ELF-1 (cell line): ENCODE data around the gene SOX5.
"Not testable (repeated sequence)": the region's sequence is repeated elsewhere in the genome, so short reads cannot be mapped to it uniquely, and the experiment has no call there.

ENCODE experiments used
- DNase-seq: peaks from one replicate; pipeline ENCODE4 v3.0.0-alpha.2; 2016; ENCODE audit warnings: low read depth, low spot score

The SOX5 gene

DNA sequence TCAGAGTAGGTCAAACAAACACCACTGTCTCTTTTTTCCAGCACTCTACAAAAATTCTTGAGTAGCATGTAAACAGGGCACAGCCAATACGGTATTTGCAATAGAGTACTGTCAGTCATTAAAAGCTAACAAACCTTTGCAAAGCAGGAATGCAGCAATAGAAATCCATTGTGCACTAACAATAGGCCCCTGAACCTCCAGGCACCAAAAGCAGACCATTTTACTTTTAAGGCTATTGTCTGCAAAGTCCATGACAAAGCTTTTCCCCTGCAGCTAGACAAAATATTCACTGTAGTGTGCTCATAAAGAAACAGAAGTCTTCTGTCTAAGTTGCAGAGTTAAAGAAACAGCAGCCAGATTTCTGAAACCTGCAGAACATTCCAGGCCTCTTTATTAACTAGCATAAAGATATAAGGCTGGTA, 191.9 kb downstream of the SOX5 start:
- DNase-seq = peak; percentile 89

DNA sequence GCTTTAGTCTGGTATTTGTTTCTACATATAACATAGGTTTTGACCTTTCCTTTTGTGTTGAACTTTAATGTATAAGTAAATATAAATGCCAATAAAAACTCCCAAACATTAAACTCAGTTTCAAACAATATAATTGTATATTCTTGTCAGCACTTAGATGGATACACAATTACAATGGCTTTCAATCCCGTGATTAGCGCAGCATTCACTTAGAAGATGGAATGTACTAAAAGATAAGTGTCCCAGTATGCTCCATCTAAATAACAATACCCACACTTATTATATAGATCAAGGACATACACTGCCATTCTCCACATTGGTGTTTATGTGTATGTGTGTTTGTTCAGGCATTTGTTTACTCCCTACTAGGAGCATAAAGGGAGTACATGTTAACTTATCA, 193.1 kb downstream of the SOX5 start:
- no peak for DNase-seq

DNA sequence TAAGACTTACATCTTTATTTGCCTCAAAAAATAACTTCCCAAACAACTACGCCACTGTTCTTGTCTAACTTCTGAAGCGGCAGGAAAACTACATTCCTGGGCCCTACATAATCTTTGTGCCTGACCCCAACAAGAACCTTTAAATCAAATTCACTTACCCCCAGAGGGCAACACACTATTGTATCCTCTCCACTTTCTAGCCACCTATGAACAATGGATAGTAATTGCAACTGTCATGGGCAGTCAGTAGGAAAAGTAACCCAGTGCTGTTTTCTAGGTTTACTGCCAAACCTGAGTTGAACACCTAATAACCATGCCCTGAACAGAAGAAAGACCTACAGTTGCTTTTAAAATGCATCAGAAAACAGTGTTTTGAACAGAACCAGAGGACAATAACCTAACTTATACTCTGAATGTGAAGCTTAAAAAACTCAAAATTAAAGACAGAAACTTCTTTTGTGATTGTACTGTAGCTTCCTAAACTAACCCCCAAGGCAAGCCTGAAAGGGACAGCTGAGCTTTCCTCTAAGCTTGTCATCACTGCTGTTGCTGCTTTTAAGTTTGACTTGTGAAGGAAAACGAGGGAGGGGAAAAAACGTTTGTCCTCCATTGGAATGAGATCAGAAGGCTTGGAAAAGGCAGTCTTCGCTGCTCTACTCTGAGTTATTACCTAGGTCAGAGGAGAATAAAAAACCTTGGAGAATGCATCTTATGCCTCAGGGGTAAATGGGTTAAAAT, 195.7 kb downstream of the SOX5 start:
- peak; percentile 78 for DNase-seq

DNA sequence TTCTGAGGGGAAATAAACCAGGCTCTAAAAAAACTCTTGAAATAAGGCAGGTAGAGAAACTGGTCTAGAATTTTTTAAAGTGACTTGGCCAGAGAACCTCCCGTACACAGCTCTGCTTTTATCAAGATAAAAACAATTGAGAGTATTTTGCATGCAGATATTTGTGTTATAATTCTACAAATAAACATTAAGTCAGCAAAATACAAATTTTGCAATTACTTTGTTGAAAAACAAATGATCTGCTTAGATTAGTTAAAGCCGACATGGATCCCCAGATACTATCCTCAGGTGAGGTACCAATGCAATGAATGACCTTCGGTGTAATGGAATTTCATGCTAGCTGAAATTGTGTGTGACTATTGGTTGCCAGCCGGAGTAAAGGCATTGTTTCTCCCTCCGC, 197.2 kb downstream of the SOX5 start:
- no peak for DNase-seq

DNA sequence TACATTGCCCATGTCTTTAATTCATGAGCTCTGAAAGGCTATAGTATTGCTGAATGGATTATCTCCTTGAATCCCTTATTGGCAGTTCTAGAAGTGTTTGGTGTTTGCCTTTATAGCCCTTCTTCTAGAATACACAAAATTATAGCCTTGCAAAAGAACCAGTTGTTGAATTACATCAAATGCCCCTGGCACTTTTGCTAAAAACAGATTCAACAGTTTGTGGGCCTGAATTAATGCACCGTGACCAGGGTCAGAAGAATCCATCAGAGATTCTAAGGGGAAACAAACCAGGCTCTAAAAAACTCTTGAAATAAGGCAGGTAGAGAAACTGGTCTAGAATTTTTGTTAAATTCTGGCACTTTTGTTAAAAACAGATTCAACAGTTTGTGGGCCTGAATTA, 197.8 kb downstream of the SOX5 start:
- no peak for DNase-seq

DNA sequence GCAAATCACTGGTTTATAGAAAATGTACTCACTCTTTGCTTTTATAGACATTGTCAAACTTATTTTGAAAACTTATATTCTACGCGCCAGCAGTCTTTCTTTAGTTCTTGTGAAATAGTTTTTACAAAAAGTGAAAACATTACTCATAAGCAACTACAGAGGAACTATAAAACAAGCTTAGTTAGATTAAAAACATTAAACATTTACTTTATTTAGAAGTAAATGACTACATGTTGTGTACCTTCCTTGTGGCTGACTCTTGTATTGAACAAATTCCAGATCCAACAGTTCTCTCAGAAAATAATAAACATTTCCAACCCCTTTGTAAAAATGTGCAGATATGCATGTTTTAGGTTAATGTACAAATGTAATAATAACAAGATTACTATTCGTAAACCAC, 198.5 kb downstream of the SOX5 start:
- DNase-seq = no peak

DNA sequence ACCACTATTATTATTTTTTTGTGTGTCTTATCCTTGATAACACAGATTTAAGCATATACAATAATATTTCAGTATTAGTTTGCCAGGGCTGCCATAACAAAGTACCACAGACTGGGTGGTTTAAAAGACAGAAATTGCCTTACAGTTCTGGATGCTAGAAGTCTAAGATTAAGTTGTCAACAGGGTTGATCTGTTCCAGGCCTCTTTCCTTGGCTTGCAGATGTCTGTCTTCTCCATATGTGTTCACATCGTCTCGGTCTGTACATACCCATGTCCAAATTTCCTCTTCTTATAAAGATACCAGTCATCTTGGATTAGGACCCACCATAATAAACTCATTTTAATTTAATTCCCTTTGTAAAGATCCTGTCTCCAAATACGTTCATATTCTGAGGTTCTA, 204.8 kb downstream of the SOX5 start:
- no peak for DNase-seq

DNA sequence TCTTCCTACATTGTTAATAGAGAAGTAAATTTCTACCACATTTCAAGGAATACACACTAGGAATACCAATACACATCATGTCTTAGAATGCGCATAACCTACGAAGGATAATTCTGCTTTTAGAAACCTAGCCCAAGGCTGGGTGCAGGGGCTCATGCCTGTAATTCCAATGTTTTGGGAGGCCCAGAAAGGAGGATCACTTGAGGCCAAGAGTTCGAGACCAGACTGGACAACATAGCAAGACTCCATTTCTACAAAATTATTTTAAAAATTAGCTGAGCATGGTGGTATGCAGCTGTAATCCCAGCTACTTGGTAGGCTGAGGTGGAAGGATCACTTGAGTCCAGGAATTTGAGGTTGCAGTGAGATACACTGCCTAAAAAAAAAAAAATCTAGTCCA, 206.9 kb downstream of the SOX5 start:
- no peak for DNase-seq

DNA sequence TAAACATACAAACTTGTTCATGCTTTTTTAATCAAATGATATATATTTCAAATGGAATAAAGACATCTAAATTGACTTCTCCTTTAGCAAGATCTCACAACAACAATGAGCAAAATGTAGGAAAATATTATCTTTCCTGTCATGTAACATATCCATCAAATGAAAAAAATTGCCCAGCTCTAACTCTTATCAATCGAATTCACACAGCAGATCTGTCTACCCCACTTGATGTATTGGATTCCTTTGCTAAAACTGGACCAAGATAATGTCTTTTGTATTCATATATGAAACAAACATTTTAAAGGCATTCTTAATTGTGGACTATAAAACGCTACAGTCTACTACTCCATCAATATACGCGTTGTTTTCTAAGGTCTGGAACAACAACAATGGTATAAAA, 218.0 kb downstream of the SOX5 start:
- no peak for DNase-seq

DNA sequence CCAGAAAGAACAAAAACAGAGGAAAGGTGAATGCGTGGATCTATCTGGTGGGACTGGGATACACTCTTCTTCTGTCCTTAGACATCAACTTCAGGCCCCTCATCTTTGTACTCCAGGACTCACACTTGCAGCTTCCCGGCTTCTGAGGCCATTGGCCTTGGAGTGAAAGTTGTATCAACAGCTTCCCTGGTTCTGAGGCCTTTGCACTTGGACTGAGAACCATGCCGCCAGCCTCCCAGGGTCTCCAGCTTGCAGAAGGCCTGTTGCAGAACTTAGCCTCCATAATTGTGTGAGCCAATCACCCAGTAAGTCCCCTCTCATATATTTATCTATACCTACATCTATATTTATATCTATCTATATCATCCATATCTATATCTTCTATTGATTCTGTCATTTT, 218.4 kb downstream of the SOX5 start:
- DNase-seq = no peak

DNA sequence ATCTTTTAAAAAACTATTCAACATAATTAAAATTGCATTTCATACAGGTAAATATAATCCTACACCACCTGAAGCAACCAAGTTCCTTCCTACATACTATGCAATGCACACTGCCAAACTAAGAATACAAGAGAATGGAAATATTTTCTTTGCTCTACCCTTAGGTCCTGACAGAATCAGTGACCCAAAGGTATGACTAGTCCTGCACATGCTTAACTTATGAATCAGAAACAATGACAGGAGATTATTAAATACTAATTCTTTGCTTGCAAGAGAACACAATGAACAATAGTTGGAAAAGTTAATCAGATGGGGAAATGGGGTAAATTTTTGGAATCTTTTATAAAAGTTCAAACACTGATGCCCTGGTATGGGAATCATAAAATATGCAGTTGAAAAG, 220.1 kb downstream of the SOX5 start:
- no peak for DNase-seq

DNA sequence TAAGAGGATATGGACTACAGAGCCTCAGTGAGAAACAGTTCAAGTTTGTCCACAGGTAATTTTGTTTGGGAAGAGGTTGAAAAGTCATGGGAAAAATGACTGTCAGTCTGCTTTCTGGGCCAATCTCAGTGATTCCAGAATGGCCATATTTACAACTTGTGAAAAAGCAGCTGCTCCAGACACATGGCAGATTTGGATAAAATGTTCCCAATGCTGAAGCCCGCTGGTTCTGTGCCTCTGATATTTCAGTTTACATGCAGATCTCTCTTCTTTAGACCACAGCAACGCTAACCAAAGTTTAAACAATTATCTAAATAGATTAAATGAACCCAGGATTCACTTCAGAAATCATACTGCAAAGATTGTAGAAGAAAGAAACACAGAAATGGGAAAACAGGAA, 222.8 kb downstream of the SOX5 start:
- DNase-seq = no peak

DNA sequence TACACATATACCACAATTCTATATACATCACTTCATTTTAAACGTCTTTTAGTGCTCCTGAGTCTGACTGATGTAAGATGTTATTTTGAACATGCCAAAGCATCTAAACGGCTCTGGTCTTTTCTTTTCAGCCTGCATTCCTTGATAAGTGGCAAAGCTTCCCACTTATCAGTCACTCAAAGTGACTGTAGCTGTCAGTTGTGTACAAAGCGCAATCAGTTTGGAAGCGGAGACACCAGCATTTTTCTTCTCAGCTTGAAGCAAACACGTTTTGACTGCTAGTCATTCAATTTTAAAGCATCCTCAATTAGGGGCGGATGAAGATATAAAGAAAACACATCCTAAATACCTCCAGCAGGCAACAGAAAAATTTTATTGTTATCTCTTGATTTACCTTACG, 226.8 kb downstream of the SOX5 start:
- DNase-seq = peak; percentile 27

DNA sequence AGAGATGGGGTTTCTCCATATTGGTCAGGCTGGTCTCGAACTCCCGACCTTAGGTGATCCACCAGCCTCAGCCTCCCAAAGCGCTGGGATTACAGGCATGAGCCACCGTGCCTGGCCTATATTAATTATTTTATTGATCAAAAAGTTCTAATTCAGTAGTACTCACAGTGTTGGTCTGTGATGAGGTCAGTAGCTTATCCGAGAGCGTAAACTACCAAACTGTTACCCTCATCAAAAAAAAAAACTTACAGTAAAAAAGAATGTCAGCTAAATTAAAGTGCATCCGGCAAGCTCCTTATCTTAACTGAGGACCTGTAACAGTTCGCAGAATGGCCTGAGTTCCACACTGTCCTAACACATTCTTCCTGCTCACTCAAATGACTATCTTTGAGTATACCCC, 228.2 kb downstream of the SOX5 start:
- no peak for DNase-seq

DNA sequence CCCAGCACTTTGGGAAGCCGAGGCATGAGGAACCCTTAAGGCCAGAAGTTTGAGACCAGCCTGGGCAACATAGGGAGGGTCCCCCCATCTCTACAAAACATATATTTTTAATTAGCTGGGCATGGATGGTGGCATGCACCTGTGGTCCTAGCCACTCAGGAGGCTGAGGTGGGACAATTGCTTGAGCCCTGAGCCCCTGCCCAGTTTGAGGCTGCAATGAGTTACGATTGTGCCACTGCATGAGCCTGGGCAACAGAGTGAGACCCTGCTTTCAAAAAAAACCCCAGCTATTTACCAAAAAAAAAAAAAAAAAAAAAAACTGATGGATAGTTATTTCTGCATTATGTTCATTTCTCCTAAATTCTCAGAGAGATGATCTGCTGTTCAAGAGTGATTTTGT, 230.0 kb downstream of the SOX5 start:
- DNase-seq = no peak

DNA sequence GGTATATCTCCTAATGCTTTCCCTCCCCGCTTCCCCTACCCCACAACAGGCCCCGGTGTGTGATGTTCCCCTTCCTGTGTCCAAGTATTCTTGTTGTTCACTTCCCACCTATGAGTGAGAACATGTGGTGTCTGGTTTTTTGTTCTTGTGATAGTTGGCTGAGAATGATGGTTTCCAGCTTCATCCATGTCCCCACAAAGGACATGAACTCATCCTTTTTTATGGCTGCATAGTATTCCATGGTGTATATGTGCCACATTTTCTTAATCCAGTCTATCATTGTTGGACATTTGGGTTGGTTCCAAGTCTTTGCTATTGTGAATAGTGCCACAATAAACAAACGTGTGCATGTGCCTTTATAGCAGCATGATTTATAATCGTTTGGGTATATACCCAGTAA, 239.1 kb downstream of the SOX5 start:
- not testable (repeated sequence) for DNase-seq

DNA sequence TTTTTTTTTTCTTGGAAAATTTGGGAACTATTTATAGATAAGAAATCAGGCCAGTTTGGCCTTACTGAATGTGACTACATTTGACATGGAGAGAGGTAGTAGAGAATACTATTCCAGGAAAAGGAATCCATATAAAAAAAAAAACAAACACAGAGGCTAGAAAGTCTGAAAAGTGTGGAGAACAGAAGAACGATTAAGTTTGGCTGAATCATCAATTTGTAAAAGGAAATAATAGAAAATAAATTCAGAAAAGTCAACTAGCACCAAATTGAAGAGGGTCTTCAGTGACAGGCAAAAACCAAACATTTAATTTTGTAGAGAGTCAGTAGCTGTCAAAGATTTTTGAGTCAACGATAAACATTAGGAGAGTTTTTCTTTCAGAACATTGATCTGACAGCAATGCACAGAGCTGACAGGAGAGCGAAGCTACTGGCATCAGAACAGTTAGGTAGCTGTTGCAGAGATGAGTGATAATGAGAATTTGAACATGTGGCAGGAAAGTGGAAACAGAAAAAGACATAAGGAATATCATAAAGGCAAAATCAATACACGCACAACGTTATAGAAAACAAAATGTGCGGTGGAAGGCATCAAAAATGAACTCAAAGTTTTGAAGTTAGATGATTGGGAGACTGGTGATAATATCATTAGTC, 241.2 kb downstream of the SOX5 start:
- DNase-seq = no peak

DNA sequence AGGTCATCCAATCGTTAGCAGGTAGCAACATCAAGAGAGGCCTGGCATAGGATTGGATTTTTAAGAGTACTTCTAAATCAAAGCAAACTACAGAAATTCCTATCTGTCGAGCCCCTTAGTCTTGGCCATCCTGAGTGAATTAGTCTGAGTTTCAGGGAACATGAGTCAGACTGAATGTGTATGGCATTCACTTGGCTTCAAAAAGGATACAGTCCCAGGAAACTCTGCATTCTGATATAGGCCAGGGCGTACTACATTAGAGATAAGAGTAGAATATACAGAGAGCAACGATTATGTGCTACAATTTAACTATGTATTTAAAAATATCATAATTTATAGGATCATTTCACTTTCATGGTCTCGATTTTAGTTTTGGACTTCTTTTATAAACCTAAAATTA, 242.2 kb downstream of the SOX5 start:
- DNase-seq = no peak

DNA sequence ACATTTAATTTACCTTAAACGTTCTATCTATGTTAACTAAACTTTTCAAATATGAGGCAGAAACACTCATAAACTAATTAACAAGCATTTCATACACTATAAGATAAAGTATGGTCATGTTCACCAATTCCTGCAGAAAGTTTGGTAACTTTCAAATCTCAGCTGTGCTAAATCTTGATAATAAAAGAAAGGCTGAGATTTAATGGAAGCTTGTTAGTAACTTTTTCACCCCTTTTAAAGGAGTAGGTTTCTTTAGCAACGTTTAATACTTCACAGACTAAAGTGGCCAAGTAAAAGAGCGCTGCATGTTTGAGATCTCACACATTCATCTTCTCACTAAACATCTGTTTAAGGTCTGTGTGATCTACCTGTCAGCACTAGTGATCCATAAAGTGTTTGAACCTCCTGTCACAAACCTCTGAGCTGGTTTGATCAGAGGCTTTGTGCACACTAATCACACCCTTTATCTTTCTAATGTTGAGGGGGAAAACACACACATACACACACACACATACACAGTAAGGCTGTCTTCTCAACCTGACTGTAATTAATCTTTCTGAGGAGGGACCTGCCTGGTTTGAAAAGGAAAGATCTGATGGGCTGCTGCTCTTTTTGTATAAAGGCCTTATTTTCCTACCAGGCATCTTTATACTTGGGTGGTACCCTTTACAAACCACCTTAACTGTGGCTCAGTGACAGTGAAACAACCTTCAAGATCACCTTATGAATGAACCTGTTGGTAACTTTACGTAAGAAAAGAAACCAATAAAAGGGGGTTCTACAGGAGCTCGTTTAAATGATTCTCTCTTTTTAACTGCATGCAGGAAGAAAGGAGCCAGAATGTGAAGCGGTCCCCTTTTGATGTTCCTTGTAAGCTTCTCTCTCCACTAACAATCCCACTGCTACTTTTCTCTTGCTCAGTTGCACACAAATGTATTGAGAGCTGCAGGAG, 244.2 kb downstream of the SOX5 start:
- DNase-seq = peak; percentile 21

DNA sequence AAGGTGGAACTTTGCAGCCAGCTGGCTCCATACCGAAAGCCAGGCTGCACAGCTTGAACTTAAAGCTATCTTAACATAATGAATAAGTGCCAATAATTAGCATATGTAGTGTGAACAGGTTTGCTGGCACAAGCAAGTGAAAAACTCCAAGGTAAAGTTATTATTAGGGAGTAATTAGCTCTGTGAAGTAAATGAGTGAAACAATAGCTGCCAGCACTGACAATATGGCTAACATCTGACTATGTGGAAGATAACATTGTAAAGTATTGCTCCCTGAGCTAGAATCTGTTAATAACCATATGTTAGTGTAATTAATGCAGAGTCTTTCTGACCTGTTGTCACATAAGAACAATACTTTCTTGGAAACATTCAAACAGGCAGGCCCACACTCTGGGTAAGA, 246.4 kb downstream of the SOX5 start:
- no peak for DNase-seq

DNA sequence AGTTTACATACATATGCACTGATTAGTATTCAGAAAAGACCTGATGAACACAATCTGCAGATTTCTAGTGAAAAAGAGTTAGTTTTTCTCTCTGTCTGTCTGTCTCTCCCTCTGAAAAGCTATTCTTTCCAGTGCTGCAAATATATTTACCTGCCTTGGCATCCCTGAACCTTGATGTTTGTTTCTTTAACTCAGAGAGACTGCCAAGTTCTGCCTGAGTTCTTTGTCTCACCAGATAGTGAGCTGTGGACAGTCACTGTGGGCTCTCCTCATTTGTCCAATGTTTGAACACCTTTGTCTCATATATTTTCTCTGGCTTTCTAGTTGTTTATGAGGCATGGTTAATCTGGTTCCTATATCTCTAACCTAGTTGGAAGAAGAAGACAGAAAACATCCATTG, 250.4 kb downstream of the SOX5 start:
- DNase-seq = no peak

DNA sequence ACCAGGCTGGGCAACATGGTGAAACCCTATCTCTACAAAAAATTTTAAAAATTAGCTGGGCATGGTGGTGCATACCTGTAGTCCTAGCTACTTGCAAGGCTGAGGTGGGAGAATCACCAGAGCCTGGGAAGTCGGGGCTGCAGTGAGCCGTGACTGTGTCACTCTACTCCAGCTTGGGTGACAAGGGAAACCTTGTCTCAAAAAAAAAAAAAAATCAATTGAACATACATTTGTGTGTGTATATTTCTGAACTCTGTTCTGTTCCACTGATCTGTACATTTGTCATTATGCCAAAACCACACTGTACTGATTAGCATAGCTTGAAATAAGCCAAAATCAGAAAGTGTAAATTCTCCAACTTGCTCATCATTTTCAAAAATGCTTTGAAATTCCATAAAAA, 254.6 kb downstream of the SOX5 start:
- no peak for DNase-seq

DNA sequence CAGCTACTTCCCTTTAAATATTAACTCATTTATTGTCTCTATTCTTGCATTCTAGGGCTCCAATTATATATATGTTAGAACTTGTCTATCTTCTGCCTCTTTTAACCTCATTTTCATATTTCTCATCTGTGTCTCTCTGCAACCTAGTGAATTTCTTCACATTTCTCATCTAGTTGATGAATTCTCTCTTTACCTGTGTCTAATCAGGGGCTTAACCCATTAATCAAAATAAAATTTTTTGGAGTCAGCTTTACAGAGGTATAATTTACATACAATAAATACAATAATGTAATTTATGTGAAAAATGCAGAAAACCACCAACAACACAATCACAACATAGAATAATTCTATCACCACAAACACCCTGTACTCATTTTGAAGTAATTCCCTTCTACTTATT, 255.2 kb downstream of the SOX5 start:
- DNase-seq = no peak
